Measurements from ENCODE around the gene ALDH1A3.

The ALDH1A3 gene

DNA sequence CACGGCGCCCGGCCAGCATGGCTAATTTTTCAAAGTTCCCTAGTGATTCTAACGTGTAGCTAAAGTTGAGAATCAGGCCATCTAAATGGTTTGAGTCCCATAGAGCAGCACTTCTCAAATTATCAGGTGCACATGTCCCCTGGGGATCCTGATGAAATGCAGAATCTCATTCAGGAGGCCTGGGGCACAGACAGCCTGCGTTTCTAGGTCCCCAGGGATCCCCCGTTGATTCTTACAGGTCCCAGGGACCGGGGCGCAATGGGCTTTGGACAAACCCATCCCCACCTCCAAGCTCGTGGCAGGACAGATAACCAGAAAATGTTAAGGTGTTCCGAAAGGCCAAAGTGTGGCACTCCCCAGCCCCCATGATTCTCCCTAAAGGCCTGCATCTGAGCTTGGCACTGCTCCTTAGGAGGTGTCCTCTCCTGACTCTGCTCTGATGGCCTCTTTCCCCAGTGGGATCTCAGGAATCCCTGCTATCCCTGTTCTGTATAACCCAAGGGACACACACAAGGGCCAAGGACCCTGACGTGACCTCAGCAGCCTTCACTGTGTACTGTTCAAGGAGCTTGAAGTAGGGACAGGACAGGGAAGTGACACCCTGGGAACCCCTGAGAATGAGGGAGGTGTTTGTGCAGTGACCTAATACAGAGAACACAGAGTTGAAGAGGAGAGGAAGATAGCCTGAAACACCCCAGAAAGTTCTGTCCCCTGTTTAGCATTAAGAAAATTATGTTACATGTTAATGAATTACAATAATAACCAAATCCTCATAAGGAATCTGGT, 47.5 kb downstream of the ALDH1A3 start:
- no peak for DNase-seq

DNA sequence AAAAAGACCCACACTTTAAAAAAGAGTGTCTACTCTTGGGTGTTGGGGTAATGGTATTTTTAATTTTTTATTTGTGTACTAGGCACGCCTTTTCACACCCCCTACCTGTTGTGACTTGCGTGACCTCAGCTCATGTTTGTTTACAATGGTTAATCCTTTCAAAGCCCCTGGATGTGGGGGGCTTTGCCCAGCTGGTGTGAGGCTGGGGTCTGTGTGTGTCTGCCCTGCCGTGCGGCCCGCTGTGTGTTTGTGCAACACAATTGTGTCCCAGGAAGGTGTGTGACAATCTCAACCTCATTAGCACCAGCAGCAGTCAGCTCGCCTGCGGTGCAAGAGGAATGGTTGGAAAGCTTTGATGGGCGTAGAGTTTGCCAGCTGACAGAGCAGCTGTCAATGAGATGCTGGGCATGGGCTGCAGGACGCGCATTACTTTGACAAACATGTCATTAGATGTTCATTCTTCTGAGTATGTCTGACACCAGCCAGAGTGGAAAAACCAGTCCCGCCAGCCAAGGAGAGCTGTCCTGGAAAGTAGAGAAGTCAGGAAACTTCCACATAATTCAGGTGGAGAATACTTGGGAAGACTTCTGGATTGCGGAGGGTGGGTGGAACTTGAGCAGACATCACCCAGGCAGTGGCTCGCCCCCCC, 49.1 kb downstream of the ALDH1A3 start:
- DNase-seq = no peak

DNA sequence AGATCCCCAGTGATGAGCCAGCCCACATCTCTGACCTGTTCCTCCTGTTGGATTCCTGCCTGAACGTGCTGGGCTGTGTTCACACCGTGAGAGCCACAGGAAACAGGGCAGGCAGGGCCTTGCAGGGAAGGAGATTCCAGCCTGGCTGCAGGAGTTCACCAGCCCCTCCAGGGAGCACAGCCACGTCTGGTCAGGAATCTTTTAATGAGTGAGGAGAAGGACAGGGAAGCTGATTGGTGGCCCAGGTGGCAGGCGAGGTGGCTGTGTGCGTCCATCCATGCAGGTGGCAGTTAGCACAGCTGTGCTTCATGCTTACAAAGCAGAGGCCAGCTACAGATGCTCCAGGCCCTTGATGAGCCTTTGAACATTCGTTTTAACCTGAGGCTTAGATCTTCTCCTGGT, 50.0 kb downstream of the ALDH1A3 start:
- no peak for DNase-seq

DNA sequence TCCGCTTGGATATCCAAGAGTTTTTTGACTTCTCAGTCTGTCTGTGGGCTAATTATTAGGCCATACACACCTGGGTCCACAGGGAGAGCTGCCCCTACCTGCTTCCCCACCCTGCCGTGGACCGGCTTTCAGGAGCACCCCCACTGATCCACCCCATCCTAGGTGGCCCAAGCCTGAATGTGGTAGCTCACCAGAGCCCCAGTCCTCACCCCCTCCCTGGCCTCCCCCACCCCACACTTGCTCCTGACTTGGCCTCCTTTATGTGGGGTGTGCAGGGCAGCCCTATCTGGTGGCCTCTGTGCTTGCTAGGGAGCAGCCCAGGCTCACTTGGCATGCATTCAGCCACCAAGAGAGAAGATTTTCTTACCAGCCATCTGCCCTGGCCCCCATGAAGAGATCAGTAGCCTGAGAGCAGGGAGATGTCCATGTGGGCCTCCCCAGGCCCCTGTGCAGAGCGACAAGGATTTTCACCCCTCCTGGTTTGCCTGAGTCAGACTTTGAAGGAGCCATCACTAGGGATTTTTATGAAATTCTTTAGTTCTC, 50.7 kb downstream of the ALDH1A3 start:
- no peak for DNase-seq

DNA sequence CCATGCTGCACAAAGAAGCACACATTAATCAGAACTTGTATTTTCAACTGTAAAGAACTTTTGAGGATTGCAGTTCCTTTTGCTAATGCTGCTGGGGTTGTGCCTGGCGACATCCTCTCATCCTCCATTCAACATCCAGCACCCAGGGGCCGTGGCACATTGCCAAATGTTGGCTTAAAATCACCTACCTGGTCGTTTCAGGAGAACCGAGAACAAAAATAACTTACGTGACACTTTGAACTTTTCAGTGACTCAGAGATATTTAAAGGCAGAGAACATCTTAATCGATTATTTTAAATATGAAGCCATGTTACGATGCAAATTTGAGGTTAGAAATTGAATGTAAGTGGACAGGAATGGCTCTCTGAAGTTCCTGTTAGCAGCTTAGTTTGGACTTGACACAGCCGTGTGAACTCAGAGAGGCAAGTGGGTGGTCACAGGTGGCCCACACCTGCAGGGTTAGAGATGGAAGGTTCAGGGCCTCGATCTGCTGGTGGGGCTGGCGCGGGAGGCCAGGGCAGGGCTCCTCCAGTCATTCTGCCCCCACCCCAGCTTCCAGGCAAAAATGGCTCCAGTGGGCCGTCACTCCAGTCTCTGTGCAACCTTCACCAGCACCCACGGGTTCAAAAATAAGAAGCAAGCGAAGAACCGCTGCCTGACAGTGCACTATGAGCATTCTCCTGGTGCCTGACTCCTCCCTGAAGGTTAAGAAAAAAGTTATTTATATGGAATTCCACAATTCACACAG, 51.7 kb downstream of the ALDH1A3 start:
- no peak for DNase-seq

DNA sequence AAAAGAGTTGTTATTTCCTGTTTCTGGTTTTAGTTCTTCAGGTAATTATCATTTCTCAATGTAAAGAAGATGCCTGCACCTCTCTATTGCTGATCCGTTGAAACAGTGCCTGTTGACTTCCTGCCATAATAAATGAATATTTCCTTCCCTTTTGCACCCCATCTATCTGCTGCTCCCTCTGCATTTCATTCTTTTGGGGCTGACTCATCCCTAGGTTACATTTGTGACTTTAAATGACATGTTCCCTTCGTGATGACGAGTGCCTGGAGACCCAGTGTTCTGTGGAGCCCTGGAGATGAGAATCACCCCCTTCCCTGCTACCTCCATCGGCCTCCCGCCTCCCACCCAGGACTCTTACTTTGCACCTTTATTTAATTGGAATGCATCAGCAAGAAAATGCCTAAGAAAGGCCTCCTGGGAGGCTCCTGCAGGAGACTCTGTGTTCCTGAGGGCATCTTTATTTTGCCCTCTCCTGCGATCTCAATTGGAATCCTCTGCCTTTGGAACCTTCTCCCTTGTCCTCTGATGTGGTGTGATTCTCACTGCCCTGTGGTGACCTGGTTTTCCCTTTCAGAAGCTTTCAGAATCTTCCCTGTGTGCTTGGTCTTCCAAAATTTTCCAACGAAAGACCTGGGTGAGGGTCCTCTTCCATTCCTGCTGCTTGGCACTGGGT, 53.2 kb downstream of the ALDH1A3 start:
- no peak for DNase-seq

DNA sequence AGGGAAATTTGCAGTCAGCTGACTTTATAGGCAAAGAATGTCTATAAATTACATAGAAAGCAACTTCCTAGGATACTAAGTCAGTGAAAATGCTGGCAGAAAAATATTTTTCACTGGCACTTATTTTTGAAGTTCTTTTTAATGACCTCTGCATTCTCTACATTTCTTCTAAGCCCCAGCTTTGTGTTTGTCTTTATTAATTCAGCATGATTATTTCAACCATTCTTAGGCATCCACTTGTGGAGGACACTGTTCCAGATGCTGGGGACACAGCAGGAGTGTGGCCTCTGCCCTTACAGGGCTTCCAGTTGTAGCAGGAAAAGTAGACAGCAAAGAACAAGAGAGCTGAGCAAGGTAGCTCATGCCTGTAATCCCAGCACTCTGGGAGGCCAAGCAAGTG, 54.5 kb downstream of the ALDH1A3 start:
- no peak for DNase-seq

DNA sequence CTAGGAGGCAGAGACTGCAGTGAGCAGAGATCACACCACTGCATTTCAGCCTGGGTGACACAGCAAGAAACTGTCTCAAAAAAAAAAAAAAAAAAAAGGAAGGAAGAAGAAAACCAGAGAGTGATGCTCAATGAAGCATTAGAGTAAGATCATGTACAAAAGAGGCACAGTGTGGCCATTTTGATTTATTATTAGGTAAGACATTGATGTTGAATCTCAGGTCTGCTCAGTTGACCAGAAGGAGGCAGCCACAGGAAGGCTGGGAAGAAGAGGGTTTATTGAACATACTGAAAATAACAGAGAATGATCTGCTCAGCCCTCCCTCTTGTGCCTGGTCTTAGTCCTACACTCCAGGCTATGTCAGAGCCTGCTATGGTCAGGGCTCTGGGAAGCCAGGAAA, 55.1 kb downstream of the ALDH1A3 start:
- peak in 1 of 2 experiments; percentile 28 for DNase-seq

DNA sequence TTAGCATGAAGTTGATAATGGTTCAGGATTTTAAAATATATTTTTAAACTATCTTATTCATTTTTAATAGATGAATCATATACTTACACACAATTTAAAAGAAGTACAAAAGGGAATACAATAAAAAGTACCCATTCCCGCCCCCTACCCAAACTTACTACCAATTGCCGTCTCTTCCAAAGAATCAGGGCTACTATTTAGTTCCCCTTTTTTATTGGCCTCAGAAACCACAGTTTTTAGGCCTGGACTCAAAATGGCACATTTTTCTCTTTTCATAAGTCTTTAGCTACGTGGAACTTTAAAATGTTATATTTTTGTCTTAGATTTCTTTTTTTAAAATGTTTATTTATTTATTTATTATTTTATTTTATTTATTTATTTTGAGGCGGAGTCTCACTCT, 57.5 kb downstream of the ALDH1A3 start:
- DNase-seq = no peak

DNA sequence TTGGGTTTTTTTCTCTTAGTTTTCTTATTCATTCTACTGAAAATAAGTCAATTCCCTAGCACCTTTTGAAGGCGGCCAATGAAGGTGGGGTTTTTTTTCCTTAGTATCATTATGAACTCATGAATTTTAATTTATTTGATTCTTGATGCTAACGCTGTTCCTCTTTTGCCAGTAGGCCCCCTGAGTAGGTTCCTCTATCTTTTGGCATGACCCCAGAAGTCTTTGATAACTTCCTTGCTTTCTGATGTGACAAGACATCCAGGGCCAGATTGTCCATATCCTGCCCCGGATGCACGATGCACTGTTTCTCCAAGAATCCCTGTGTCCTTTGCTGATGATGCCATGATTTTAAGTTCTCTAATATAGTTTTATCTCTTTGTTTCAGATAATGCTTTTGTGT, 60.2 kb downstream of the ALDH1A3 start:
- DNase-seq = no peak

DNA sequence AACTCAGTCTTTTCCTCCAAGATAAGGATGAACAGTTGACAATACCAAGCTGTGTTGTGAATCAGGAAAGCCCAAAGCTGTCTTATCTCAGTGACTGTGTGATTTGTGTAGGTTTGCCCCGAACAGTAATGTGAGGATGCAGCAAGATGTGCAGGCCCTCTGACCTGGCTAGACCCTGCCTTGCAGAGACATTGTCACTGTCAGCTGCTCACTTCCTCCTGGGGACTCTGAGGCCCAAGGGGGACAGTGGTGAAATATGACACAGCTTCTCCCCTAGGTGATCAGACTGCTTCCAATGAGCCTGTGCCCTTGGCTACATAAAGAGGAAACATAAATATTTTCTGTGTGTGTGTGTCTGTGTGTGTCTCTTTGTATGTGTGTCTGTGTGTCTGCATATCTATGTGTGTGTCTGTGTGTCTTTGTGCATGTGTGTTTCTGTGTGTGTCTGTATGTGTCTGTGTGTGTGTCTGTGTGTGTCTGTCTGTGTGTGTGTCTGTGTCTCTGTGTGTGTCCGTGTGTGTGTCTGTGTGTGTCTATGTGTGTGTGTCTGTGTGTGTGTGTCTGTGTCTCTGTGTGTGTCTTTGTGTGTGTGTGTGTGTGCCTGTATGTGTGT, 61.2 kb downstream of the ALDH1A3 start:
- no peak for DNase-seq

DNA sequence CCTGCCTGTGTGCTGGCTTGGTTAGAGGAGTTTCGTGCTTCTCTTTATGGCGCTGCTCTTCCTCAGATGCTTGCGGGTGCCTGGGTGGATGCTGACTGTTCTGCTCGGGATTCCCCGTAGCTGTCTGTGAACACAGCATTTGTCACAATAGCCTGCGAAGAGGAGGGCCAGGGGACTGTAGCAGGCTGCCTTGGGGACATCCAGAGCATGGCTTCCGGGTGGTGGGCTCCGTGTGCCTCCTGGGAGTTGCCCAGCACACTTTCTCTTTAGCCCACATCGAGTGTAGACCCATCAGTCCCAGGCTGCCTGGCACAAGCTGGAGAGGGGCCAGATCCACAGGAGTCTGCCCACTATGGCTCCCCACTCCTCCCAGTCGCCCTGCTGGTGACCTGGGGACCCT, 61.9 kb downstream of the ALDH1A3 start:
- no peak for DNase-seq

DNA sequence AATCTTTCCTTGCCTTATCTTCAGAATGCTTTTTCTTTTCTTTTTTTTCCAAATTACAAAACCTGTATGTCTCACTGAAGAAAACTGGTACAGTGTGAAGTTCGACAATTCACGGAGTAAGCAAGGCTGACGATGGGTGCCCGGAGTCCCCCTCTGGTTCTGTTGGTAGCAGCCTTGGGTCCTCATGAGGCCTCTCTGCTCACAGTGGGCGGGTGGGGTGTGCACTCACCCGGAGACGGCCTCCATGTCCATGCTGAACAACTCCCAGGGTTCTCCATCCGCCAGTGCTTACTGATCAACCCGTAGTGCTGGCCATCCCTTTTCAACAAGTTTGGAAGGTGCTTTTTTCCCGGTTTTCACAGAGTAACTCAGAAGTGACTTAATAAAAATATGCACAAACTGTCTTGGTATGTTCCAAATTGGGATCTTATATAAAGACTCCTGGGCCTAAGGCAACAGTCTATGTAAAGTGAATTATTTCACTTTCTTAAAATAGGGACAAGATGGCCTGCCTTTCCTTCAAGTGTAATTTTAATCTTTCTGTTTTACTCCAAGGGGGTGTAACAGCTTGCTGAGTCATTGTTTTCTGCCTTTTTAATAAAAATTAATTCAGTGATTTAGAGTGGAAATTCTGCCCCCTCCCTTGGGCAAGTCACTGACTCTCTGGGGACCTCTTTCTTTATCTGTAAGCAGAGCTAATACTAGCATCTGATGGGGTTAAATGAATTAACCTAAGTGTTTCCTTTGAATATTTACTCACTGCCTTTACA, 63.2 kb downstream of the ALDH1A3 start:
- no peak for DNase-seq

DNA sequence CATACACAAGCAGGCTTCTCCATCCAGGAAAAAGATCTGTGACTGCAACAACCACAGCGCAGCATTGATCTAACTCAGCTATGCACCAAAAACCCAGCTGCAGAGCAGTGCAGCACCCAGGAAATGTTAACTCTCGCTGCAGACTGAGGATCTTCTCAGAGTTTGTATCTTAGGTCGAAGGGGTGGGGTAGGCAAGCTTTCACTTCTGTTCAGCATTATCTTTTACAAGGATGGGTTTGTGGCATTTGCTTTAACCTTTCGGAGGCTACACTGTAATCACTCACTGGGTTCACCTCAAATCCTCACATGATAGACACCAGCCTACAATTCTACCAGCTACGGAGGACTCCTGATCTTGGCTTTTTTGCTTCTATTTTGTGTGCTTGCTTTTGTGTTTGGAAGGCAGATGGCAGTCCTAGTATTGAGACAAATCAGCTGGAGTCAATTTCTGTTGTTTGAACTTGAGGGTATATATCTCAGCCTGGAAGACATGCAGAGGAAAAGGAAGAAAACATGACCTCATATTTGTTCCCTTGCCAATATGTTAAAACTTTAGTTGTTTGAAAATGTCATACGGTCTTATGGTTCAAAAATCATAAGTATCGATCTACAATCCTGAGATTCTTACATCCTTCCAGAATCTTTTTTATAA, 64.7 kb downstream of the ALDH1A3 start:
- DNase-seq = no peak

DNA sequence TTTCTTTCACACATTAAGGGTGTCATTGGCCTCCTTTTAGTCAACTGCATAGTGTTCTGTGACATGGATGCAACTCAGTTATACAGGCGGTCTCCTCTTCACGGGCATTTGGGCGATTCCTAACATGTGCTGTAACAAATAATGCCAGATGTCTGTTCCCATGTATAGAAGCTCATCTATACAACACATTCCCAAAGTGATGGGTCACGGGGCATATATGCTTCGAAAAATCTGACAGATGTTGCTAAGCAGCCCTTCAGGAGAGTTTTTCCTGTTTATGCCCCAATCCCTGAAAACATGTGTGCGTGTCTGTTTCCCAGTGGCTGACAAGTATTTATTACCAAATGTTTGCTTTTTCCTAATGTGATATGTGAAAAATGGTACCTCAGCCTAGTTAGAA, 65.4 kb downstream of the ALDH1A3 start:
- DNase-seq = no peak

DNA sequence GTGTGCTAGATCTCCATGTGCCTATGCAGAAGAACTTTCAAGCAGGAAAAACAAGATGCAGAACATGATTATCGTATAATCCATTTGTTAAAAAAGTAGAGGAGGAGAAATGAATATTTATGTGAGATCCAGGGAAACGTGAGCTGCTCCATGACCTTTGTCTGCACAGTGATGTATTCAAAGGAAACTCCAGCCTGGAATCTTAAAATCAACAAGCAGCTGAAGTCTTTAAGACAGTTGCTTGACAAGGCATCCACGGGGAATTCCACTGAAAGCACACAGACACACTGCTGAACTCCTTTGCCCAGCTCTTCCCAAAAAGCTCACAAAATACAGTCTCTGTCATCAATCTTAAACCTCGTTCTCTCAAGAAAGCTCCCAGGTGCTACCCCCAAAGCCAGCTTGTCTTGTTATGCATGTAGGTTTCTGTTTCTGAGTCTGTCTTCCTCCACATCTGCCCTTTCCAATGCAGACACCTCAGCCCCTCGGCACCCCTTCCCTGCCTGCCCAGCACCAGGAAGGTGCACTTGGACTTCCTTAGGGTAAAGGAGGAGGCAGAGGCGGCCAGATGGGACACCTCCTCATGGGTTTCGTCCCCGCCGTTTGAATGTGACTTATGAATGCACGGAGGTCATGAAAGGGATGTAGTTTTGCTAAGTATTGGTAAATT, 68.3 kb downstream of the ALDH1A3 start:
- DNase-seq = no peak

DNA sequence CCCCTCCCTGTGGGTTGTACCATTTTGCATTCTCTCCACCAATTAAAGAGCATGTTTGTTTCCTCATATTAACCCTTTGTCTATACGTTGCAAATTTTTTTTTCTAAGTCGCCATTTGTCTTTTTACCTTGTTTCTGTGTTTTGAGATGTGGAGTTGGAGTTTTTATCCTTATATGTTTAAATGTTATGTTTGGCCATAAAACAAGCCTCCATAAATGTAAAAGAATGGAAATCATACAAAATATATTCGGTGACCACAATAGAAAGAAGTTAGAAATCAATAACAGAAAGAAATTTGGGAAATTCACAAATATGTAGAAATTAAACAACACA, 68.8 kb downstream of the ALDH1A3 start:
- DNase-seq = no peak

DNA sequence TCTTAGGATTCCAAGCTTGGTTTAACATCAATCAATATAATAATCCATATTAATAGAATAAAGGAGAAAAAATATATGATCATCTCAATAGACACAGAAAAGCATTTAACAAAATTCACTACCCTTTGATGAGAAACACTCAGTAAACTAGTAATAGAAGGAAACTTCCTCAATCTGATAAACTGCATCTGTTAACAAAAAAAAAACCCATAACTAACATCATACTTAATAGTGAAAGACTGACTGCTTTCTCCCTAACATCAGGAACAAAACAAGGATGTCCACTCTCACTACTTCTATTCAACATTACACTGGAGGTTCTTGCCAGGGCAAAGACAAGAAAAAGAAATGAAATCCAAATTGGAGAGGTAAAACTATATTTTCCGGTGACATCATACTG, 70.1 kb downstream of the ALDH1A3 start:
- DNase-seq = no peak

DNA sequence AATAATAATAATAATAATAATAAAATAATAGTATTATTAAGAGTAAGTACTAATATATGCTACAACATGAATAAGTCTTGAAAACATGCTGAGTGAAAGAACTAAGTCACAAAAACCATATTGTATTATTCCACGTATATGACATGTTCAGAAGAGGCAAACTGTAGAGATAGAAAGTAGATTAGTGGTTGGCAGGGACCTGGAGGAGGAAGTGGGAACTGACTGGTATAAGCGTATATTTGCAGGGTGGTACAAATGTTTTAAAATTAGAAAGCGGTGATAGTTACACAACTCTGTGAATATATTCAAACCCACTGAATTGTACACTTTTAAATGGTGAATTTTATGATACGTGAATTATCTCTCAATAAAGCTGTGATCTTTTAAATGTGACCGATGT, 72.3 kb downstream of the ALDH1A3 start:
- DNase-seq = no peak

DNA sequence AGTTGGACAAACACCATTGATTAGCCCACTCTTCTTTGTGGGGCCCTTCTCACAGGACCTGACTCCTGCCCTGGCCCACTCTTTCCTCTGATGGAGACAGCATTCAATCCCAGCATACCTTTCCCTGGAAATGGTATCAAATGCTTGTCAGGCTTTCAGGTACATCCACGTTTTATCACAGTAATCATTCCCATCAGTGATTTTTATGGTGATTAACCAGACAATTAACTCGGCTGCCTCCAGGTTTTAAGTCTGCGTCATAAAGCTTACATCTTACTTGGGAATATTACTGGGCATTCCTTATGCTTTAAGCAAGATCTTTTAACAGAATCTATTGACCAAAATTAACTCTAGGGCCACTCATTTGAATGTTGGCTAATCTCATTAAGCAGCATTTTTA, 72.9 kb downstream of the ALDH1A3 start:
- no peak for DNase-seq
